Activated CD8-positive, alpha-beta T cell treated with anti-CD3 and anti-CD28 coated beads, Interleukin-2, amount 10 ng/mL, durations not matched to agents 7 days and 5 days (primary cell): ENCODE data around the gene CCDC3. TPM values are rescaled to one million over a fixed set of nuclear protein-coding genes. Genes with fewer than 3 reads are reported as not detected.

Source experiments
- ATAC-seq: fragments of 150-1000 bp; cut with Tn5 transposase; one replicate; pipeline ENCODE4 v1.10.0; 2021; ENCODE audit warnings: moderate library complexity
- CTCF ChIA-PET: fragments of 350-600 bp; sonication (Branson Sonifier 250); formaldehyde crosslinking; loops from one replicate; lab custom pipeline; 2021; ENCODE audit warnings: antibody characterized with exemption; lab: Charles Lee
- POLR2A ChIA-PET: fragments of 350-600 bp; sonication (Branson Sonifier 250); formaldehyde crosslinking; loops from one replicate; lab custom pipeline; 2021; ENCODE audit warnings: antibody characterized with exemption; lab: Charles Lee
- DNase-seq: peaks from one replicate; pipeline ENCODE4 v3.0.0-alpha.2; 2020
- H3K27ac Mint-ChIP-seq: one replicate; pipeline ENCODE4 v1.8.0; 2021; ENCODE audit warnings: mild to moderate bottlenecking, mixed read lengths
- H3K27me3 Mint-ChIP-seq: one replicate; pipeline ENCODE4 v1.8.0; 2021; ENCODE audit warnings: low read depth, mixed read lengths
- H3K36me3 Mint-ChIP-seq: one replicate; pipeline ENCODE4 v1.8.0; 2021; ENCODE audit warnings: low read depth, mixed read lengths
- H3K4me1 Mint-ChIP-seq: one replicate; pipeline ENCODE4 v1.8.0; 2021; ENCODE audit warnings: low read depth, mixed read lengths
- H3K4me3 Mint-ChIP-seq: one replicate; pipeline ENCODE4 v1.8.0; 2021; ENCODE audit warnings: mild to moderate bottlenecking, mixed read lengths
- H3K9me3 Mint-ChIP-seq: one replicate; pipeline ENCODE4 v1.8.0; 2022; ENCODE audit warnings: mixed read lengths; ENCODE audit not compliant: insufficient read depth
- total RNA-seq, 2 experiments: library from RNA; stranded (reverse); gene quantifications; one replicate each; pipeline ENCODE4 v1.2.3, GENCODE V29; 2021

Gene CCDC3
- total RNA-seq, 2 experiments from 2014 or later, result not detected

DNA sequence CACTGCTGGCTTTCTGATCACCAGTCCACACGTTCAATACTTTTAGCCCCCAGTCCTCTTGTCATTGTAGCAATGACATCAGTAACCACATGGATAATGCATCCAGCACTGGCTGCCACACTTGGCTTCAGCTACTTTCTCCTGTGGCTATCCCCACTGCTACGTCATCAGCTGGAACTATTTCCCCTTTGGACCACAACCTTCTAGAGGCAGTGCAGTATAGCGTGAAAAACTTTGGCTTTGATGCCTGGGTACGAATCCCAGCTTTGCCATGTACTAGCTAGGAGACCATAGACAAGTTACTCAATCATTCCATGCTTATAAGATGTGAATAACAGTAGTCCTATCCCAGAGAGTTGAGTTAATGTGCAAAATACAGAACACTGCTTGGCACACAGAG lies 63.2 kb downstream of the CCDC3 start:
- H3K27me3 Mint-ChIP-seq, result peaks cover 4% of the 10 kb centered on the region
- no peak overlapping the region for H3K27ac Mint-ChIP-seq
- DNase-seq (no peak), ATAC-seq (no peak)
- H3K9me3 Mint-ChIP-seq, result no peaks in the 10 kb centered on the region
- ChIA-PET POLR2A (no interaction called here), CTCF (no interaction called here)
- no peak overlapping the region for H3K4me3 Mint-ChIP-seq
- no peaks in the 10 kb centered on the region for H3K4me1 Mint-ChIP-seq
- H3K36me3 Mint-ChIP-seq, result no peaks in the 10 kb centered on the region

DNA sequence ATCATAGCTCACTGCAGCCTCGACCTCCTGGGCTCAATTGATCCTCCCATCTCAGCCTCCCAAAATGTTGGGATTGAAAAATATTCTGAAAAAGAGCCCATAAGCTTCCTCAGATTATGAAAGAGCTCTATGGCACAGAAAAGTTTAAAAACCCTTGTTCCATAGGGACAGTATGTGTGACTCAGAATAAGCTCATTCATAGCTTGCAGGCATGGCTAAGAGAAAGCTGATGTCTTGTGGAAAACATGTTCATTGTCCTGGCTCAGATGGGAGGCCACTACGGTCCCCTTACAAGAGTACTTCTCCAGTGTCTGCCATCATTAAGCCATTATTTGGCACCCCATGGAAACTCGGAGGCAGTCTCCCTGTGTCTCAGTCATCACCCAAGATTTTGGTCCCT lies 64.0 kb downstream of the CCDC3 start:
- Mint-ChIP-seq H3K36me3 (no peaks in the 10 kb centered on the region), H3K27me3 (peaks cover 11% of the 10 kb centered on the region), H3K27ac (no peak overlapping the region), H3K4me3 (no peak overlapping the region), H3K4me1 (no peaks in the 10 kb centered on the region), H3K9me3 (no peaks in the 10 kb centered on the region)
- ChIA-PET CTCF (no interaction called here), POLR2A (no interaction called here)
- no peak for DNase-seq
- no peak for ATAC-seq

DNA sequence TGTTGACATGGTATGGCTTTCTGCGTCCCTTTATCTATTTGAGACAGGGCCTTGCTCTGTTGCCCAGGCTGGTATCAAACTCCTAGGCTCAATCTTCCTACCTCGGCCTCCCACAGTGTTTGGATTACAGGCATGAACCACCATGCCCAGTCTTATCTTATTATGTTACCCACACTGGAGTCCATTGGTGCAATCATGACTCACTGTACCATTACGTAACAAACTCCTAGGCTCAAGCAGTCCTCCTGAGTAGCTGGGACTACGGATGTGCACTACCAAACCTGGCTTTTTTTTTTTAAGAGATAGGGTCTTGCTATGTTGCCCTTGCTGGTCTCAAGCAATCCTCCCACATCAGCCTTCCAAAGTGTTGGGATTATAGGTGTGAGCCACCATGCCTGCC lies 66.7 kb downstream of the CCDC3 start:
- ATAC-seq (no peak), DNase-seq (peak; percentile 3)
- ChIA-PET CTCF (no interaction called here), POLR2A (no interaction called here)
- H3K36me3 Mint-ChIP-seq, result no peaks in the 10 kb centered on the region
- H3K4me1 Mint-ChIP-seq, result no peaks in the 10 kb centered on the region
- no peak overlapping the region for H3K4me3 Mint-ChIP-seq
- H3K27ac Mint-ChIP-seq, result no peak overlapping the region
- H3K27me3 Mint-ChIP-seq, result peaks cover 16% of the 10 kb centered on the region
- H3K9me3 Mint-ChIP-seq, result no peaks in the 10 kb centered on the region

DNA sequence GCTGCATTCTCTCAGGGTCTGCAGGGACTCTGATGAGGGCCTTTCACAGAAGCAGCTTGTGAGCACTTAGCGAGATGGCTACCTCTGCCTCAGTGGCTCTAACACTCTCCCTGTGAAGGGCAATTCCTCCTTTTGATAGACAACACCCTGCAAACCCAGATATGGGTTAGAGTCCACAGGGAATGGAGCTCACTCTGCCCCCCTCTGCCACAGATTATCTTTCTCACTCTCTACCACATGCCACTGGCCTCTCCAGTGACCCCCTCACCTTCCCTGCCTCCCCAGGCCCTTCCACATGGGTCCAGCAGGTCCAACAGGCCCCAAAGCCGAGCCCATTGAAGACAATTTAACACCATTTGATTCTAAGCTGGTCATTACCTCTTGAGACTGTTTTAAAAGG lies 72.1 kb downstream of the CCDC3 start:
- ChIA-PET POLR2A (no interaction called here), CTCF (interaction anchor here (1.5 kb wide), 1 partner anchor 28 kb away, joined by 4 read pairs; no protein-coding TSS in a partner anchor)
- Mint-ChIP-seq H3K27ac (no peak overlapping the region), H3K27me3 (peaks cover 13% of the 10 kb centered on the region), H3K9me3 (no peaks in the 10 kb centered on the region), H3K4me1 (no peaks in the 10 kb centered on the region), H3K4me3 (no peak overlapping the region), H3K36me3 (no peaks in the 10 kb centered on the region)
- ATAC-seq (no peak), DNase-seq (peak; percentile 10)

DNA sequence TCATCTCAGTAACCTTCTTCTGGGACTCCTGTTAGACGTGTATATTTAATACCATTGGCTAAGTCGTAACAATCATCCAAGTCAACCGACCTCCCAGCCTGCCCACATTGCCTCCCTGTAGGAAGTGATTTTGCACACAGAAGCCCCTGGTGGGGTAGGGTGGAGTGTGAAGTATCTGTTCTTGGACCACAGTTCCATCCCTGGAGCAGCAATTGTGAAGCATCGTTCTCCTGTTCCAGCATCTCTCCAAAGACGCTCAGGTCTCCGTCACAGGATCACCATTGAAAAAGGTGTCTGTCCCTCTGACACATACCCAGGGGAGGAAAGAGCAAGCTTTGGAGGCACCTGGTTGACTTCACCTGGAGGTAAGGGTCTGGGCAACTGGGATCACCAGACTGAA lies 72.9 kb downstream of the CCDC3 start:
- H3K4me1 Mint-ChIP-seq, result no peaks in the 10 kb centered on the region
- no peaks in the 10 kb centered on the region for H3K9me3 Mint-ChIP-seq
- peaks cover 13% of the 10 kb centered on the region for H3K27me3 Mint-ChIP-seq
- no peak for DNase-seq
- ChIA-PET POLR2A (no interaction called here), CTCF (interaction anchor here (1.5 kb wide), 1 partner anchor 27 kb away, joined by 4 read pairs; no protein-coding TSS in a partner anchor)
- no peak for ATAC-seq
- H3K36me3 Mint-ChIP-seq, result no peaks in the 10 kb centered on the region
- no peak overlapping the region for H3K27ac Mint-ChIP-seq
- H3K4me3 Mint-ChIP-seq, result no peak overlapping the region

DNA sequence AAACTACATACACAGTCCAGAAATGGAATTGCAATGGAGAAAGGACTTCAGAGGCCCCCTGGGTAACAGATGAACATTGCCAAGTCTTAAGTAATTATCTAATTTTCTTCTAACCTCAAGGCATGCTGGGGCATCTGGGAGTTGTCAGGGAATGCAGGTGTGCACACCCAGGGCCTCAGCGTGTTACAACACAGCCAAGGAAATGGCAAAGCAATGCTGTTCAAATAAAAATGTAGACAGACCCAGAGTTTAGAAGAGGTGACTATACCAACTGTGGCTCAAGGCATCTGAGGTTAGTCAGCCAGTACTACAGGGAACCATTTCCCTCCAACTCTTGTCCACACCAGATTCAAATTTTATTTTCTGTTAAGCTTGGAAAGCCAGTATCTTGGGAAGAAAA lies 73.6 kb downstream of the CCDC3 start:
- H3K27ac Mint-ChIP-seq, result no peak overlapping the region
- H3K4me1 Mint-ChIP-seq, result no peaks in the 10 kb centered on the region
- peaks cover 8% of the 10 kb centered on the region for H3K27me3 Mint-ChIP-seq
- CTCF ChIA-PET, result interaction anchor here (1.5 kb wide), 1 partner anchor 26 kb away, joined by 4 read pairs; no protein-coding TSS in a partner anchor
- ATAC-seq (no peak), DNase-seq (peak; percentile 3)
- H3K4me3 Mint-ChIP-seq, result no peak overlapping the region
- no peaks in the 10 kb centered on the region for H3K36me3 Mint-ChIP-seq
- no peaks in the 10 kb centered on the region for H3K9me3 Mint-ChIP-seq
- POLR2A ChIA-PET, result no interaction called here

DNA sequence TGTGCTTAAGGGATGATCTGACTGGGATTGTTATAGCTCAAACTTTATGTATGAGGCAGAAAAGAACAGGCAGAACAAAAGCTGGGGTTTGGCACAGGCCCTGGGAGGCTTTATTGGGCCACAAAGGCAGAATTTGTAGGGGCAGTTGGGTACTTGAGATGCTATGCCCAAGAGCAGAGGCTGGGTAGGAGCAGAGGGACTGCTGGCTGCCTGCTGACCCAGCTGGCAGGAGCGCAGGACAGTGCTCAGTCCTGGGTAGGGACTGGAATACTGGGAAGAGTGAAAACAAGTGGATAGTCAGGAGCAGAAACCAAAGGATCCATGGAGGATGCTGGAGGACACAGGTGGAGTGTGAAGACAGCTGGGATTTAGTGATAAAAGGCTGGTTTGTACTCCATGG lies 75.7 kb downstream of the CCDC3 start:
- no peaks in the 10 kb centered on the region for H3K4me1 Mint-ChIP-seq
- DNase-seq, result no peak
- CTCF ChIA-PET, result no interaction called here
- ATAC-seq, result no peak
- POLR2A ChIA-PET, result no interaction called here
- no peaks in the 10 kb centered on the region for H3K9me3 Mint-ChIP-seq
- no peak overlapping the region for H3K4me3 Mint-ChIP-seq
- no peak overlapping the region for H3K27ac Mint-ChIP-seq
- H3K36me3 Mint-ChIP-seq, result no peaks in the 10 kb centered on the region
- H3K27me3 Mint-ChIP-seq, result no peaks in the 10 kb centered on the region

DNA sequence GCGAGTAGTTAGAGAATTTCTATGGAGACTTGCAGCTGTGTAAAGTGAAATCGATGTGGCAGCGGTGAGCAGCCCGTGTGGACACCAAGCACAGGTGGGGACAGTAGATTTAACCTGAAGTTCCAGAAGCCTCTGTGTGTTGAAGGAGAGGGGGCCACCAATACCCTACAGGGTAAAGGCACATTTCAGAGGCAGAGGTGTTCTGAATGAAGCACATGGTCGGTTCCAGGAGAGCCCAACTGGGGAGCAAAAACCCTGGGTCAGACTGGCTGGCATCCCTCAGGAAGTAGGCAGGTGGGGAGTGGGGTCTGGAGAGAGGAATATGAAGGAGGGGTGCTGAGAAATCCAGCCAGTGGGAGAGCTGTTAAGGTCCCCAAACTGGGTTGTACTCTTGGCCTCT lies 76.6 kb downstream of the CCDC3 start:
- ATAC-seq (no peak), DNase-seq (no peak)
- ChIA-PET POLR2A (no interaction called here), CTCF (no interaction called here)
- Mint-ChIP-seq H3K27ac (no peak overlapping the region), H3K36me3 (no peaks in the 10 kb centered on the region), H3K4me1 (no peaks in the 10 kb centered on the region), H3K4me3 (no peak overlapping the region), H3K27me3 (no peaks in the 10 kb centered on the region), H3K9me3 (no peaks in the 10 kb centered on the region)

DNA sequence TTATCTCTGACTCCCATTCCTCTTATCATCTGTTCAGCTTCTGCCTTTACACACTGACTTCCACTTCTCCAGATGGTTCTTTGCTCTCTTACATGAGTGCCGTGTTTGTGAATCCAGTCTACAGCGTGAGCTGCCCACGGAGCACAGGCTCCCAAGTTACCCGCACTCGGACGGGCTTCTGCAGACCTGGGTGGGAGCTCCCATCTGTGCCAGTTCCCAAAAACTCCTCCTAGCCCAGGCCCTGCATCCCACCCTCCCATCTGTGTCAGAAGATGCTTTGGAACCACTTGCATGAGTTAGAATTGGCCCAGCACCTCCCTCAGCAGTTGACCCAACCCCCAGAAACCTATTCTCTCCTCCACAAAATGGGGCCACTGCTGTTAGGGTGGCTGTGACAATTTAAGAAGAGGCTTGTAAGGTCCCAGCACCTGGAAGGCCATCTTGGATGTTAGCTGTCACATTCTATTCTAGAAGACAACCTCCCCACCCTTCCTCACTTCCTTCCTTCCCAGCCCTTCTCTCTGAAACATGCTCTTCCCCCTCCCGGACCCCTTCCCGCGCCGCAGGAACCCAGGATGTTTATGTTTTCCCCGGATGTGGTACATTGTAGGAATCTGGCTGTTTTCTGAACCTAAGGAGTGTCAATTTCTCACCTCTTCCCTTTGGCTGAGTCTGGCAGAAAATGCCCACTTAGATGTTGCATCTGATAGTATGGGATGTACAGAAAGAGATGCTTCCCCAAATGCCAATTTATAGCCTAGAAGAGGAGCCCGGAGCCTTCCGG lies 79.2 kb downstream of the CCDC3 start:
- Mint-ChIP-seq H3K9me3 (no peaks in the 10 kb centered on the region), H3K27me3 (no peaks in the 10 kb centered on the region), H3K27ac (no peak overlapping the region), H3K36me3 (no peaks in the 10 kb centered on the region), H3K4me1 (no peaks in the 10 kb centered on the region), H3K4me3 (no peak overlapping the region)
- ChIA-PET CTCF (no interaction called here), POLR2A (no interaction called here)
- DNase-seq (no peak), ATAC-seq (no peak)

DNA sequence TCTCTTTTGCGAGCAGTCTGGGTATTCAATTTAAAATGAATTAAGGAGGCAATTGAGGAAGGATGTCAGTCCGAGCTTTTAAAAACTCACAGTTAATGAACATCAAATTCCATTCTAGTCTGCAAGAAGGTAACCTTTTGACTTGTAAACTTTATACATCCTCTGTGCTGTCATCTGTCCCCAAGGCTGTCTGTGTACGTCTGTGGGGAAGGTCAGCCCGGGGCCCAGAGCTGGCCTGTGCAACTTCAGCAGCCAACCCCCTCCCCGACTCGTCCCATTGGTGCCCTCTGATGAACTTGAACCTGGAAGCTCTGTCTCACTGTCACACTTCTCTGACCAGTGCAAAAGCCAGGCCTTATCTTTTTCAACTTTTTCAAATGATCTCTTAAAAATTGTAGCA lies 80.3 kb downstream of the CCDC3 start:
- Mint-ChIP-seq H3K27me3 (no peaks in the 10 kb centered on the region), H3K36me3 (no peaks in the 10 kb centered on the region), H3K4me1 (no peaks in the 10 kb centered on the region), H3K4me3 (no peak overlapping the region), H3K27ac (no peak overlapping the region), H3K9me3 (no peaks in the 10 kb centered on the region)
- ChIA-PET CTCF (no interaction called here), POLR2A (no interaction called here)
- DNase-seq (peak; percentile 4), ATAC-seq (no peak)

DNA sequence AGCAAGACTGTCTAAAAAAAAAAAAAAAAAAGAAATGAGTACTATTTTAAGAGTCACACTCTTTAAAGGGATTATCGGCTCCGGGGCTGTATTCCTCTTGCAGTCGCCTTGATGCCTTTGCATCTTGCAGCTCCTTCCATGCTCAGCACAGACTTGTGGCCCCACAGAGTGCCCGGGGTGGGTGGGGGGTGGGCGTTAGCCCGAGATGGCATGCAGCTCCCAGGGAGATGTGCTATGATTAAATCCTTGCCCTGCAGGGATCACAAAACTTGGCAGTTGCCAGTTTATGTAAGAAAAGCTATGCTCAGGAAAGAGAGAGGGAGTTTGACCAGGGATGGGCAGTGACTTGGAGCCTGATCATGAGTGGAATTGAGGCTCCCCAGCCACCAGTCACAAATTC lies 81.9 kb downstream of the CCDC3 start:
- Mint-ChIP-seq H3K4me3 (no peak overlapping the region), H3K27ac (no peak overlapping the region), H3K4me1 (no peaks in the 10 kb centered on the region), H3K27me3 (peaks cover 6% of the 10 kb centered on the region), H3K36me3 (no peaks in the 10 kb centered on the region), H3K9me3 (no peaks in the 10 kb centered on the region)
- CTCF ChIA-PET, result no interaction called here
- POLR2A ChIA-PET, result no interaction called here
- ATAC-seq, result no peak
- no peak for DNase-seq

DNA sequence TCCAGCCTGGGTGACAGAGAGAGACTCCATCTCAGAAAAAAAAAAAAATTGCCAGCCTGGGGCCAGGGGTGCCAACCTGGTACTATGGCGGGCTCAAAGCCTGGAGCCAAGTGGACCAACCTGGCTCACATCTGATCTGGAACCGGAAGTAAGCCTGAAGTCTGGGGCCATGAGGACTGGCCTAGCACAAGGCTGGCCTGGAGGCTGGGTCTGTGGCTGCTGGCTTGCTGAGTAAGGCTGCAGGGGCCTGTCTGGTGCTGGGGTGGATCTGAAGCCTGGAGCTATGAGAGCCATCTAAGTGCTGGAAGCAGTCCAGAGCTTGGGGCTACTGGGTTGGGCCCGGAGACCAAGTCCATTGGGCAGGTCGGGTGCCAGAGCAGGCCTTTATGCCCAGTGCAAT lies 84.9 kb downstream of the CCDC3 start:
- H3K36me3 Mint-ChIP-seq, result no peaks in the 10 kb centered on the region
- no peak for ATAC-seq
- DNase-seq, result no peak
- H3K9me3 Mint-ChIP-seq, result no peaks in the 10 kb centered on the region
- H3K4me3 Mint-ChIP-seq, result no peak overlapping the region
- peaks cover 14% of the 10 kb centered on the region for H3K27me3 Mint-ChIP-seq
- no peaks in the 10 kb centered on the region for H3K4me1 Mint-ChIP-seq
- POLR2A ChIA-PET, result no interaction called here
- H3K27ac Mint-ChIP-seq, result no peak overlapping the region
- CTCF ChIA-PET, result no interaction called here
